ENCODE data around the gene LGR5. TPM values are rescaled to one million over a fixed set of nuclear protein-coding genes. Genes with fewer than 3 reads are reported as not detected.
"Not testable (repeated sequence)": the region's sequence is repeated elsewhere in the genome, so short reads cannot be mapped to it uniquely, and the experiment has no call there.

Gene LGR5
- total RNA-seq, 1 experiment from 2014 or later, result not detected

GRCh38 chr12:71477609-71478008 is 38.0 kb downstream of the LGR5 start:
- H3K9me2 ChIP-seq (ENCODE audit: insufficient read depth), result no peaks in the 10 kb centered on the region
- H3K4me3 ChIP-seq, result no peak overlapping the region
- no peaks in the 10 kb centered on the region for H3F3A ChIP-seq (ENCODE audit: insufficient read depth, low read depth)
- CTCF ChIA-PET, result no interaction called here
- no peak for TF ChIP-seq CTCF (conservative IDR thresholded peaks at IDR 0.05)
- H3K4me1 ChIP-seq (replicated peaks; ENCODE audit: insufficient read depth), result no peaks in the 10 kb centered on the region
- no peaks in the 10 kb centered on the region for H3K27me3 ChIP-seq (ENCODE audit: insufficient read depth, low read depth)
- H3K36me3 ChIP-seq (ENCODE audit: low read depth), result no peaks in the 10 kb centered on the region
- no peak overlapping the region for H3K4me2 ChIP-seq
- no peaks in the 10 kb centered on the region for H3K79me2 ChIP-seq (ENCODE audit: low read depth)
- BruUV-seq (replicated peaks), result no TSS peak
- intact Hi-C loops (cut with micrococcal nuclease; ENCODE audit: unreplicated experiment), result no loop called here
- no peak for DNase-seq
- POLR2A ChIA-PET (ENCODE audit: unreplicated experiment), result no interaction called here
- no peak overlapping the region for H3K27ac ChIP-seq
- H3K9me3 ChIP-seq (ENCODE audit: insufficient read depth, low read depth), result no peaks in the 10 kb centered on the region
- no peak overlapping the region for H2AFZ ChIP-seq
- H4K20me1 ChIP-seq (ENCODE audit: insufficient read depth), result no peaks in the 10 kb centered on the region

GRCh38 chr12:71478270-71478669 is 38.7 kb downstream of the LGR5 start:
- POLR2A ChIA-PET (ENCODE audit: unreplicated experiment), result no interaction called here

GRCh38 chr12:71484272-71484905 is 44.8 kb downstream of the LGR5 start:
- Histone ChIP-seq H3K4me3 (no peak overlapping the region; the same call in 1 of the 2 replicates), H3K9me3 (ENCODE audit: insufficient read depth, low read depth) (no peaks in the 10 kb centered on the region), H3K4me1 (replicated peaks; ENCODE audit: insufficient read depth) (no peaks in the 10 kb centered on the region), H4K20me1 (ENCODE audit: insufficient read depth) (no peaks in the 10 kb centered on the region), H3K4me2 (peak overlapping the region; percentile 48), H2AFZ (peak overlapping the region; percentile 20; the same call in 1 of the 2 replicates), H3K36me3 (ENCODE audit: low read depth) (no peaks in the 10 kb centered on the region), H3K79me2 (ENCODE audit: low read depth) (no peaks in the 10 kb centered on the region), H3F3A (ENCODE audit: insufficient read depth, low read depth) (no peaks in the 10 kb centered on the region), H3K27me3 (ENCODE audit: insufficient read depth, low read depth) (no peaks in the 10 kb centered on the region), H3K9me2 (ENCODE audit: insufficient read depth) (no peaks in the 10 kb centered on the region), H3K27ac (no peak overlapping the region)
- BruUV-seq (replicated peaks), result no TSS peak
- intact Hi-C loops (cut with micrococcal nuclease; ENCODE audit: unreplicated experiment), result loop anchor here (5.0 kb wide), 1 partner anchor 258 kb away; no protein-coding TSS in a partner anchor
- TF ChIP-seq CTCF (conservative IDR thresholded peaks at IDR 0.05) (no peak), EZH2 (IDR thresholded peaks at IDR 0.05; ENCODE audit: low read depth) (no peak)
- ChIA-PET POLR2A (ENCODE audit: unreplicated experiment) (interaction anchor here (0.7 kb wide), 1 partner anchor 41 kb away, joined by 3 read pairs; no protein-coding TSS in a partner anchor), CTCF (no interaction called here)
- no peak for DNase-seq

More at GRCh38 chr12:71478270-71478669, 38.7 kb downstream of the LGR5 start:
- intact Hi-C loops (cut with micrococcal nuclease; ENCODE audit: unreplicated experiment), result no loop called here
- TF ChIP-seq CTCF (conservative IDR thresholded peaks at IDR 0.05) (no peak), EZH2 (IDR thresholded peaks at IDR 0.05; ENCODE audit: low read depth) (no peak)
- Histone ChIP-seq H4K20me1 (ENCODE audit: insufficient read depth) (no peaks in the 10 kb centered on the region), H3F3A (ENCODE audit: insufficient read depth, low read depth) (no peaks in the 10 kb centered on the region), H3K4me3 (no peak overlapping the region), H3K36me3 (ENCODE audit: low read depth) (no peaks in the 10 kb centered on the region), H3K27me3 (ENCODE audit: insufficient read depth, low read depth) (no peaks in the 10 kb centered on the region), H3K9me3 (ENCODE audit: insufficient read depth, low read depth) (no peaks in the 10 kb centered on the region), H3K79me2 (ENCODE audit: low read depth) (no peaks in the 10 kb centered on the region), H3K4me2 (no peak overlapping the region), H3K27ac (no peak overlapping the region), H2AFZ (no peak overlapping the region), H3K4me1 (replicated peaks; ENCODE audit: insufficient read depth) (no peaks in the 10 kb centered on the region), H3K9me2 (ENCODE audit: insufficient read depth) (no peaks in the 10 kb centered on the region)
- CTCF ChIA-PET, result no interaction called here
- DNase-seq, result no peak
- no TSS peak for BruUV-seq (replicated peaks)

GRCh38 chr12:71490844-71491243 is 51.2 kb downstream of the LGR5 start:
- H3K4me2 ChIP-seq; H3K4me3 ChIP-seq; H3K4me1 ChIP-seq (replicated peaks; ENCODE audit: insufficient read depth); CTCF ChIA-PET; intact Hi-C loops (cut with micrococcal nuclease; ENCODE audit: unreplicated experiment); H3K36me3 ChIP-seq (ENCODE audit: low read depth); DNase-seq; H3F3A ChIP-seq (ENCODE audit: insufficient read depth, low read depth); H3K27me3 ChIP-seq (ENCODE audit: insufficient read depth, low read depth); H4K20me1 ChIP-seq (ENCODE audit: insufficient read depth); H3K79me2 ChIP-seq (ENCODE audit: low read depth); H2AFZ ChIP-seq; H3K9me3 ChIP-seq (ENCODE audit: insufficient read depth, low read depth); BruUV-seq (replicated peaks); POLR2A ChIA-PET (ENCODE audit: unreplicated experiment); H3K27ac ChIP-seq; H3K9me2 ChIP-seq (ENCODE audit: insufficient read depth): not testable (repeated sequence)
